HepG2 (cell line): ENCODE data around the gene LLGL2. TPM values are rescaled to one million over a fixed set of nuclear protein-coding genes. Genes with fewer than 3 reads are reported as not detected.

Experiments used
- ATAC-seq: fragments of 200-7000 bp; cut with Tn5 transposase; 3 replicates; pipeline ENCODE4 v1.9.1; 2020; ENCODE audit warnings: mild to moderate bottlenecking, moderate library complexity
- BruUV-seq: library from RNA; stranded (reverse); fragments of 400-500 nt; replicated peaks from 2 replicates; lab custom pipeline; 2021; lab: Mats Ljungman, UMichigan
- CTCF ChIA-PET: fragments of 300-600 bp; formaldehyde crosslinking; extraction: SDS; loops from one replicate; lab custom pipeline; 2021; ENCODE audit warnings: low total read pairs, inconsistent platforms, low intra/inter-chr PET ratio; lab: Yijun Ruan, JAX
- POLR2A ChIA-PET: fragments of 350-600 bp; sonication (Branson Sonifier 250); formaldehyde crosslinking; loops from one replicate; lab custom pipeline; 2020; ENCODE audit warnings: antibody characterized with exemption, inconsistent platforms; lab: Yijun Ruan, JAX
- DNase-seq: peaks from one replicate; pipeline ENCODE4 v3.0.0-alpha.2; 2015; ENCODE audit warnings: low spot score
- FAIRE-seq: peaks from 3 replicates; lab custom pipeline; 2011; peaks lifted over from hg19 to GRCh38; lab: Jason Lieb, UNC
- H2AFZ ChIP-seq: one replicate; pipeline ENCODE4 v1.6.1; 2011; ENCODE audit warnings: low read length, inconsistent platforms
- H3K27ac ChIP-seq: fragments of 300-600 bp; 3 replicates; pipeline ENCODE4 v1.8.0; 2011; ENCODE audit warnings: mixed run types, mild to moderate bottlenecking, mixed read lengths, low read length, inconsistent platforms; ENCODE audit not compliant: insufficient read depth; ENCODE audit errors: extremely low read length
- H3K27me3 ChIP-seq, 2 experiments: fragments of 200-600 bp in 1 of 2; 2 replicates in 1 of 2; 3 replicates in 1 of 2; pipeline versions ENCODE4 v1.6.0 to v1.8.0; 2011; ENCODE audit warnings: low read length in 2 of 2, mild to moderate bottlenecking in 2 of 2, moderate library complexity in 2 of 2, inconsistent platforms in 1 of 2; ENCODE audit not compliant: insufficient read depth in 2 of 2, control insufficient read depth in 1 of 2
- H3K36me3 ChIP-seq, 2 experiments: fragments of 200-600 bp in 1 of 2; replicated peaks in 1 of 2; 2 replicates in 1 of 2; 3 replicates in 1 of 2; pipeline versions ENCODE4 v1.5.1 to v1.8.0; 2011; ENCODE audit warnings: low read length in 2 of 2, inconsistent platforms in 1 of 2; ENCODE audit not compliant: insufficient read depth in 2 of 2, control insufficient read depth in 1 of 2
- H3K4me1 ChIP-seq: 2 replicates; pipeline ENCODE4 v1.5.1; 2012; ENCODE audit warnings: low read length, inconsistent platforms; ENCODE audit not compliant: insufficient read depth
- H3K4me2 ChIP-seq: 2 replicates; pipeline ENCODE4 v1.6.0; 2011; ENCODE audit warnings: low read depth, low read length, inconsistent platforms
- H3K4me3 ChIP-seq, 3 experiments: fragments of 200-600 bp in 1 of 3; sonication (generic), shearing (Covaris generic) in 1 of 3; replicated peaks in 1 of 3; 2 replicates each; pipeline ENCODE4 v1.5.1; 2011 to 2016; ENCODE audit warnings: low read length in 3 of 3, inconsistent platforms in 2 of 3, low read depth in 2 of 3, mild to moderate bottlenecking in 2 of 3, control low read depth in 1 of 3, mixed read lengths in 1 of 3; ENCODE audit not compliant: insufficient read depth in 1 of 3
- H3K79me2 ChIP-seq: one replicate; pipeline ENCODE4 v1.6.1; 2011; ENCODE audit warnings: low read length, inconsistent platforms; ENCODE audit not compliant: insufficient read depth
- H3K9ac ChIP-seq: 2 replicates; pipeline ENCODE4 v1.6.0; 2011; ENCODE audit warnings: mild to moderate bottlenecking, low read depth, low read length, inconsistent platforms; ENCODE audit not compliant: insufficient read depth
- H3K9me3 ChIP-seq: 2 replicates; pipeline ENCODE4 v1.5.1; 2012; ENCODE audit warnings: mild to moderate bottlenecking, low read length
- H4K20me1 ChIP-seq: 2 replicates; pipeline ENCODE4 v1.6.0; 2011; ENCODE audit warnings: inconsistent platforms, mild to moderate bottlenecking, low read length, moderate library complexity; ENCODE audit not compliant: insufficient read depth
- ARID4A ChIP-seq: sonication (generic); formaldehyde crosslinking; IDR thresholded peaks from 2 replicates; pipeline ENCODE4 v1.5.0; 2020; ENCODE audit warnings: mild to moderate bottlenecking, missing genetic modification reagents, borderline replicate concordance
- PRDM10 ChIP-seq: sonication (generic); formaldehyde crosslinking; IDR thresholded peaks from 2 replicates; pipeline ENCODE4 v1.4.0; 2020; ENCODE audit warnings: low read depth, missing genetic modification reagents
- ZNF7 ChIP-seq: IDR thresholded peaks from 2 replicates; pipeline ENCODE4 v1.6.1; 2016; ENCODE audit warnings: missing biosample characterization, missing genetic modification reagents
- ZSCAN25 ChIP-seq: sonication (generic); formaldehyde crosslinking; IDR thresholded peaks from 2 replicates; pipeline ENCODE4 v1.8.0; 2022; ENCODE audit warnings: mild to moderate bottlenecking, missing genetic modification reagents
- WGBS: methylation state at CpG from one replicate; pipeline ENCODE4 v1.1.6; 2017; ENCODE audit warnings: low lambda C conversion rate; 5-methylcytosine and 5-hydroxymethylcytosine counted together
- in situ Hi-C: cut with HindIII; loops from 2 replicates; pipeline ENCODE4 v1.10.0; 2017; ENCODE audit warnings: low pct_unique_long_range_greater_than_20kb; ENCODE audit not compliant: extremely low pct_ligation_motif_present
- intact Hi-C: fragments of 100-400 bp; cut with micrococcal nuclease; formaldehyde crosslinking; loops from one replicate; pipeline ENCODE4 v1.10.0; 2022; ENCODE audit not compliant: unreplicated experiment
- polyA plus RNA-seq, 8 experiments: library from polyadenylated mRNA; depleted of rRNA in 3 of 8; stranded (reverse) in 7 of 8; unstranded in 1 of 8; fragments of >200 nt; fragmentation: Illumina TruSeq in 4 of 8; extraction: Trizol in 4 of 8; gene quantifications; 2 replicates each; pipeline versions ENCODE4 v1.2.1 to v1.2.3, GENCODE V29; 2011 to 2016; ENCODE audit warnings: low read depth in 4 of 8, missing spikeins in 1 of 8, mixed read lengths in 1 of 8; ENCODE audit not compliant: insufficient read depth in 1 of 8
- total RNA-seq, 5 experiments: library from RNA; depleted of rRNA; stranded (reverse); fragments of >200 nt; fragmentation: Illumina TruSeq; extraction: Trizol; gene quantifications; 2 replicates each; pipeline ENCODE4 v1.2.3, GENCODE V29; 2016; ENCODE audit warnings: low read depth in 1 of 5
- TF ChIP-seq, protein P1 (sequence below): sonication (generic); formaldehyde crosslinking; IDR thresholded peaks from 2 replicates; pipeline ENCODE4 v1.5.1; 2020; ENCODE audit warnings: mild to moderate bottlenecking, missing genetic modification reagents, moderate library complexity
- TF ChIP-seq, protein P2 (sequence below), 2 experiments: sonication (generic) in 1 of 2; formaldehyde crosslinking in 1 of 2; IDR thresholded peaks; 2 replicates each; pipeline versions ENCODE4 v1.4.0 to v1.6.1; 2018 to 2020; ENCODE audit warnings: missing genetic modification reagents in 2 of 2, borderline replicate concordance in 1 of 2, low read depth in 1 of 2, mild to moderate bottlenecking in 1 of 2, missing biosample characterization in 1 of 2

LLGL2 gene
- total and polyA plus RNA-seq, 2 of the 13 experiments (the other 11 are each of a cell fraction or from before 2014, with no cell fraction given): 83.0 to 86.7 TPM

- Histone ChIP-seq H3K9ac (peak overlapping the region; percentile 64), H2AFZ (no peak overlapping the region), H3K27ac (peak overlapping the region; percentile 41), H3K36me3 (peaks cover 7 to 20% of the 10 kb centered on the region in 2 experiments; a peak in 4 of 5 replicates), H3K4me1 (peaks cover 36% of the 10 kb centered on the region), H3K79me2 (peaks cover 10% of the 10 kb centered on the region), H3K4me2 (peak overlapping the region; percentile 90), H4K20me1 (0 out of 2 replicates have a peak, but pooled peaks cover 4% of the 10 kb centered on the region), H3K4me3 (peak overlapping the region; percentile 68 to 93 (median 79)), H3K9me3 (no peaks in the 10 kb centered on the region), H3K27me3 (no peaks in the 10 kb centered on the region; a peak in 1 of 5 replicates)
- FAIRE-seq: no peak
- no peak for DNase-seq
- intact Hi-C loops (loop anchor here (1.0 kb wide), 1 partner anchor 8 kb away; the partner anchor contains the start of gene LLGL2), in situ Hi-C loops (no loop called here)
- BruUV-seq: TSS peak; percentile 47
- POLR2A ChIA-PET: interaction anchor here (1.0 to 2.5 kb wide), 9 partner anchors 8 to 263 kb away, joined by 3 to 29 read pairs (median 9); partner anchors contain the start of genes LLGL2 and TMEM94
- WGBS: 21% methylated on average over 9 of the region's 10 CpGs
- CTCF ChIA-PET: interaction anchor here (1.4 to 3.1 kb wide), 3 partner anchors 8 to 72 kb away, joined by 7 to 26 read pairs (median 22); partner anchors contain the start of gene LLGL2
- ATAC-seq: 0 out of 3 replicates have a peak, but pooled peaks have one; percentile 2
- TF ChIP-seq ARID4A (CRISPR knock-in tag): peak; percentile 26; the same call in 1 of the 2 replicates
- TF ChIP-seq, protein P1, sequence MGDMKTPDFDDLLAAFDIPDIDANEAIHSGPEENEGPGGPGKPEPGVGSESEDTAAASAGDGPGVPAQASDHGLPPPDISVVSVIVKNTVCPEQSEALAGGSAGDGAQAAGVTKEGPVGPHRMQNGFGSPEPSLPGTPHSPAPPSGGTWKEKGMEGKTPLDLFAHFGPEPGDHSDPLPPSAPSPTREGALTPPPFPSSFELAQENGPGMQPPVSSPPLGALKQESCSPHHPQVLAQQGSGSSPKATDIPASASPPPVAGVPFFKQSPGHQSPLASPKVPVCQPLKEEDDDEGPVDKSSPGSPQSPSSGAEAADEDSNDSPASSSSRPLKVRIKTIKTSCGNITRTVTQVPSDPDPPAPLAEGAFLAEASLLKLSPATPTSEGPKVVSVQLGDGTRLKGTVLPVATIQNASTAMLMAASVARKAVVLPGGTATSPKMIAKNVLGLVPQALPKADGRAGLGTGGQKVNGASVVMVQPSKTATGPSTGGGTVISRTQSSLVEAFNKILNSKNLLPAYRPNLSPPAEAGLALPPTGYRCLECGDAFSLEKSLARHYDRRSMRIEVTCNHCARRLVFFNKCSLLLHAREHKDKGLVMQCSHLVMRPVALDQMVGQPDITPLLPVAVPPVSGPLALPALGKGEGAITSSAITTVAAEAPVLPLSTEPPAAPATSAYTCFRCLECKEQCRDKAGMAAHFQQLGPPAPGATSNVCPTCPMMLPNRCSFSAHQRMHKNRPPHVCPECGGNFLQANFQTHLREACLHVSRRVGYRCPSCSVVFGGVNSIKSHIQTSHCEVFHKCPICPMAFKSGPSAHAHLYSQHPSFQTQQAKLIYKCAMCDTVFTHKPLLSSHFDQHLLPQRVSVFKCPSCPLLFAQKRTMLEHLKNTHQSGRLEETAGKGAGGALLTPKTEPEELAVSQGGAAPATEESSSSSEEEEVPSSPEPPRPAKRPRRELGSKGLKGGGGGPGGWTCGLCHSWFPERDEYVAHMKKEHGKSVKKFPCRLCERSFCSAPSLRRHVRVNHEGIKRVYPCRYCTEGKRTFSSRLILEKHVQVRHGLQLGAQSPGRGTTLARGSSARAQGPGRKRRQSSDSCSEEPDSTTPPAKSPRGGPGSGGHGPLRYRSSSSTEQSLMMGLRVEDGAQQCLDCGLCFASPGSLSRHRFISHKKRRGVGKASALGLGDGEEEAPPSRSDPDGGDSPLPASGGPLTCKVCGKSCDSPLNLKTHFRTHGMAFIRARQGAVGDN (CRISPR knock-in tag): peak; percentile 5; the same call in 1 of the 2 replicates
- no peak for TF ChIP-seq ZNF7 (CRISPR knock-in tag)
- TF ChIP-seq, protein P2, sequence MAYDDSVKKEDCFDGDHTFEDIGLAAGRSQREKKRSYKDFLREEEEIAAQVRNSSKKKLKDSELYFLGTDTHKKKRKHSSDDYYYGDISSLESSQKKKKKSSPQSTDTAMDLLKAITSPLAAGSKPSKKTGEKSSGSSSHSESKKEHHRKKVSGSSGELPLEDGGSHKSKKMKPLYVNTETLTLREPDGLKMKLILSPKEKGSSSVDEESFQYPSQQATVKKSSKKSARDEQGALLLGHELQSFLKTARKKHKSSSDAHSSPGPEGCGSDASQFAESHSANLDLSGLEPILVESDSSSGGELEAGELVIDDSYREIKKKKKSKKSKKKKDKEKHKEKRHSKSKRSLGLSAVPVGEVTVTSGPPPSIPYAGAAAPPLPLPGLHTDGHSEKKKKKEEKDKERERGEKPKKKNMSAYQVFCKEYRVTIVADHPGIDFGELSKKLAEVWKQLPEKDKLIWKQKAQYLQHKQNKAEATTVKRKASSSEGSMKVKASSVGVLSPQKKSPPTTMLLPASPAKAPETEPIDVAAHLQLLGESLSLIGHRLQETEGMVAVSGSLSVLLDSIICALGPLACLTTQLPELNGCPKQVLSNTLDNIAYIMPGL (CRISPR knock-in tag; IDR thresholded peaks at IDR 0.05; ENCODE audit: borderline replicate concordance in 1 of 2, low read depth in 1 of 2): 0 out of 4 replicates have a peak, but pooled peaks of 1 of the 2 experiments have one; percentile 1
- 0 out of 2 replicates have a peak, but pooled peaks have one; percentile 8 for TF ChIP-seq PRDM10 (CRISPR knock-in tag)
- 0 out of 2 replicates have a peak, but pooled peaks have one; percentile 42 for TF ChIP-seq ZSCAN25 (CRISPR knock-in tag)
Measured at GRCh38 chr17:75517297-75517865, 8.1 kb upstream of the LLGL2 start.
